NCI-H2081 (cell line): Measurements from ENCODE around the gene GRK3.
"Not testable (repeated sequence)": the region's sequence is repeated elsewhere in the genome, so short reads cannot be mapped to it uniquely, and the experiment has no call there.

Experiments
- DNase-seq, 2 experiments: peaks; one replicate each; lab custom pipeline; 2025; lab: John Stamatoyannopoulos, UW

GRK3 gene

DNA sequence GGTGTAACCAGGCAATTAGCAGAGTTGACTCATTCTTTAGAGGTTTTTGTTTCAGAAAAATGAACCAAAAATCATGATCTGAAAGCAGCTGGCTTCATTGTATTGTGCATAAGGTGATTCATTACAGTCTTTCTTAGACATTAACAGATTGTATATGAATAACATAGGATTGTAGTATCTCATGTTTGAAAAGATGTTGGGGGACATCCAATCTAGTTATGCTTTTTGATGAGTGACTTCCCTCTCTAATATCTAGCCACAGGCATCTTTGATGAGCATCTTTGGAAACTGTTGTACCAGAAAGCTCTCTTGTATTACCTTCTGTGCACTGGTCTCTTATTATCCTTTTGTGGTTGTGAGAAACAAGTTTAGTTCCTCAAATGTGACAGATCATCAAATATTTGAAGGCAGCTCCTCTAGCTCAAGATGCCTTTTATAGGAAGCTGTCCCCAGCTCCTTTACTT, 8.3 kb downstream of the GRK3 start:
- no peak for DNase-seq

DNA sequence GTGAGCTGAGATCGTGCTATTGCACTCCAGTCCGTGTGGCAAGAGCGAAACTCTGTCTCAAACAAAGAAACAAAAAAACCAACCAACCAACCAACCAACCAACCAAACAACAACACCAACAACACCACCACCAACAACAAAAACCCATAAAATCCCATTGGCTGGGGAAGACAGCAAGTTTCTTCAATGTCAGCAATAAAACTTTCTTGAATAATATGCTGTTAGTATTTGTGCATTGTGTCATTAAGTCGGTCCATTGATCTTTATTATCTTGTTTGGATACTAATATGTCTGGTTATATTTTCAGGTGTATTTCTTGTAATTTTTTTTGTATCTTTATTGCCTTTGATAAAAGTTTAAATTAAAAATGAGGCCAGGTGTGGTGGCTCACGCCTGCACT, 9.4 kb downstream of the GRK3 start:
- DNase-seq = no peak

DNA sequence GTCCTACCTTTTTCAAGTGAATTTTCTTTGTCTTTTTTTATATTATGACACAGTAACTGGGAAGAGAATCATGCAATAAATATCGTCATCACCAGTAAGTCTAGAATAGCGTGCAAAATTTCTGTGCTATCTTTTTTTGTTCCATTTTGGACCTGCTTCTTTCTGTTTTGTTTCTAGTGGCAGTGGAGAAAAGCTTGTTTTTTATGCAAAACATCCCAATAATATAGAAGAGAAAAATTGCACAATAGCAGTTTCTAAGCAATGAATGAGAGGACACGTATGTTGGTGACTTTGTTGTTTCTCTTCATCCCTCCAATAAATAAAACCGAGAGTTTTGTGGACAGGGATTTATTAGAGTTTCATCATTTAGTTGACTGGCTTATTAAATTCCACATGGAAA, 10.3 kb downstream of the GRK3 start:
- DNase-seq = no peak

DNA sequence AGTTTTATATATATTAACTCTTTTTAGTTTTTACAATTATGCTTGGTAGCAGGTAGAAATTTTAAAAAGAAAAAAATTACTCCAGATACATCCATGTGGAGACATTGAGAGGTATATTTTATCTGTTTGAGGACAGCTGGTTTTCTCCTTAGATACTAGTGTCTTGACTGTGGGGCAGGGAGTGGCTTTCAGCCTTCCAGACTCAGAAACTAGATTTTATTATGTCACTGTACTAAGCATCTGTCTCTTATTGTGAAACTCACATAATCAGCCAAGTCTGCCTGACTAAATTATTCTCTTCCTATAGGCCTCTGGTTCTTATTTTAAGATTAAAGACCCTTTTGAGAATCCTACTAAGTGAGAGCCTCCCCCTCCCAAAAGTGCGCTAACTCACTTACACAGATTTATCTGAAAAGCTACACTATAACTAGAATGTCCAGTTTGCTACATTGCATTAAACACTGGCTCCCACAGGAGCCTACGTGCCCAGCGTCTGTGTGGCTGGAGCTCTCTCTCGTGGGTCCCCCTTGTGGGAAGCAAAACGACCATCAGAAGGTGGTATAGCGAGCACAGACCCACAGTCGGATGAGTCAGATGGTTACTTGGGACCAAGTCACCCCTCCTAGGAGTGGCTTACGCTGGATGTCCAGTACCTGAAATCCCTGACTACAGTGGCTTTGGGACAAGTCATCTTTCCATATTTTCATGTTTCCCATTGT, 11.4 kb downstream of the GRK3 start:
- not testable (repeated sequence) for DNase-seq

DNA sequence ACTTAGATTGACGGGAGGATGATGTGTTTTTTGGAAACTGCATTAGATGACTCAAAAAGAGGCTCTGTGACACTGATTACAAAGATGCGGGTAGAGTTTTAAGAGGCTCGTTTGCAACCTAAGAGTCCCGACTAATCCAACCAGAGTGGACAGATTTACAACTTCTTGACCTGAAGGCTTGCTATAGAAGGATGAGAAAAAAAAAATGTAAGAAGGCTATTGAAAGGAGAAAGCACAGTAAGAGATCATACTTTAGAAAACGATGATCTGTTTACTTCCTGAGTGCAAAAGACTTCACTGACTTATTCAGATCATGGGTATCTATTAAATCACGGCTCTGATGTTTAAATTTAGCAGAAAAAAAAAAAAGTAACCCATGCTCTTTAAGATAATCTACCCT, 17.0 kb downstream of the GRK3 start:
- not testable (repeated sequence) for DNase-seq

DNA sequence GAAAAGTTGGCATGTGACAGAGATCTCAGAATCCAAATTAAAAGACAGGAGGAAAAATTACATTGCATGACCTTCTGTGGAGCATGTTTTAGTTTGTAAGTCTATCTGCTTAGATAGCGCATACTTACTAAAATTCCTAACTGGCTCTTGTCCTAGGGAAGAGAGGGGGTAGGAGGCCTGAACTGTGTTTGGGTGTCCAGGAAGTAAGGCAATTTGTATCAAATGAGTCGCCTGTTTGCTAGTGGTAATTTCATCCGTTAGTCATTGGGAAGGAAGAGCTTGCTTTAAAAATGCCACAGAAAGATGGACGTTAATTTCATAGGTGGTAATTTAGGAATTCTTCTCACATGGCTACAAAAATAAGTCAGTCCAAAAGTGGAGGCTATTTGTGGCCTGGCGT, 18.5 kb downstream of the GRK3 start:
- DNase-seq = no peak

DNA sequence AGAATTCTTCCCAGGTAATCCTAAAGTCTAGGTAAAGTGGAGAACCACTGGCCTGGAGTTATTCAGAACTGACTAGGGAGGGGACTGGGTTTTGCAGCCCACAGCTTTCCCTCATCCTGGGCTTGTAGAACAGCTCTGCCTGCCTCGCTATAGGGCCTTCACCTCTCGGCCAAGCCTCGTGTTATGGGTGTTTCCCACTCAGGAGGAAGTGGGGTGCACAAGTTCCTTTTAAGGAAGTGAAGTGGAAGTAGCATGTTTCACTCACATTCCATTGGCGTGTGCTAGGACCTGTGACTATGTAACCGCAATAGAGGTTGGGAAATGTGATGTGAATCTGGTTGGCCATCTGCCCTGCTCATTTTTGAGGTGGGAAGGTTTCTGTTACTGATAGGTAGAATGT, 20.5 kb downstream of the GRK3 start:
- DNase-seq = not testable (repeated sequence)

DNA sequence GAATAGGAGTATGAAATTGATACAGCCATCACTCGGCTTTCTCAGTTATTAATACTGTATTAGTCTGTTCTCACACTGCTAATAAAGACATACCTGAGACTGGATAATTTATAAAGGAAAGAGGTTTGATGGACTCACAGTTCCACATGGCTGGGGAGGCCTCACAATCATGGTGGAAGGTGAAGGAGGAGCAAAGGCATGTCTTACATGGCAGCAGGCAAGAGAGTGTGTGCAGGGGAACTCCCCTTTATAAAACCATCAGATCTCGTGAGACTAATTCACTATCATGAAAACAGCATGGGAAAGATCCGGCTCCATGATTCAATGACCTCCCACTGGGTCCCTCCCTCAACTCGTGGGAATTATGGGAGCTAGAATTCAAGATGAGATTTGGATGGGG, 25.2 kb downstream of the GRK3 start:
- not testable (repeated sequence) for DNase-seq

DNA sequence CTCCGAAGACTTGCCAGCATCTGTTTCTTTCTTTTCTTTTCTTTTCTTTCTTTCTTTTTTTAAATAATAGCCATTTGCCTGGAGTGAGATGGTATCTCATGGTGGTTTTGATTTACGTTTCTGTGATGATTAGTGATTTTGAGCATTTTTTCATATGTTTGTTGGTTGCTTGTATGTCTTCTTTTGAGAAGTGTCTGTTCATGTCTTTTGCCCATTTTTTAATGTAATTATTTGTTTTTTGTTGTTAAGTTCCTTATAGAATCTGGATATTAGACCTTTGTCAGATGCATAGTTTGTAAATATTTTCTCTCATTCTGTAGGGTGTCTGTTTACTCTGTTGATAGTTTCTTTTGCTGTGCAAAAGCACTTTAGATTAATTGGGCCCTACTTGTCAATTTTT, 28.8 kb downstream of the GRK3 start:
- not testable (repeated sequence) for DNase-seq

DNA sequence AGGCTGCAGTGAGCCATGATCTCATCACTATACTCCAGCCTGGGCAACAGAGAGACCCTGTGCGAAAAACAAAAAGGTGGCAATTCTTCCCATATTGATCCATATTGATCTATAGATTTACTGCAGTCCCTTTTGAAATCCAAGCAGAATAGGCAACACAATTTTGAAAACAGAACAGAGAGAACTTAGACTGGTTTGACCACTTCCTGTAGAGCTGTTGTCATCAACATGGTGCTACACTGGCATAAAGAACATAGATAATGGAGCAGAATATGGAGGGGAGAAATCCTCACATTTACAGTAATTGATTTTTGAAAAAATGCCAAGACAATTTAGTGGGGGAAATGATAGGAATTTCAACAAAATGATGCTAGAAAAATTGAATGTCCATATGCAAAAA, 34.1 kb downstream of the GRK3 start:
- no peak for DNase-seq

DNA sequence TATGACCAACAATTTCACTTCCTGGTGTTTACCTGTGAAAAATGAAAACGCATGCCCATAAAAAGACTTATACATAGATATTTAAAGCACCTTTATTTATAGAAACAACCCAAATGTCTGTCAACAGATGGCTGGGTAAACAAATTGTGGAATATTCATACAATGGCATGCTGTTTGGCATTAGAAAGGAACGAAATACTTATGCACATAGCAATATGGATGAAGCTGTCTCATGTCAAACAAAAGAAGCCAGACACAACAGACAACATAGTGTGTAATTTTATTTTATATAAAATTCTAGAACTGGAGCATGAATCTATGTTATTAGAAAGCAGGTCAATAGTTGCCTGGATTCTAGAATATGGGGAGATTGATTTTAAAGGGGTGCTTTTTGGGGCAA, 38.0 kb downstream of the GRK3 start:
- no peak for DNase-seq

DNA sequence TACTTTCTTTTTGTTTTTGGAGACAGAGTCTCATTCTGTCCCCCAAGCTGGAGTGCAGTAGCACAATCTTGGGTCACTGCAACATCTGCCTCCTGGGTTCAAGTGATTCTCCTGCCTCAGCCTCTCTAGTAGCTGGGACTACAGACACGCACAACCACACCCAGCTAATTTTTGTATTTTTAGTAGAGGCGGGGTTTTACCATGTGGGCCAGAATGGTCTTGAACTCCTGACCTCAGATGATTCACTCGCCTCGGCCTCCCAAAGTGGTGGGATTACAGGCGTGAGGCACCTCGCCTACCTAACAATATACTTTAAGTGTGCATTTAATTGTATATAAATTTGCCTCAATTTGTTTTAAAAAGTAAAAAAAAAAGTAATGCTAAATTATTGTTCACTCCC, 38.4 kb downstream of the GRK3 start:
- DNase-seq = no peak

DNA sequence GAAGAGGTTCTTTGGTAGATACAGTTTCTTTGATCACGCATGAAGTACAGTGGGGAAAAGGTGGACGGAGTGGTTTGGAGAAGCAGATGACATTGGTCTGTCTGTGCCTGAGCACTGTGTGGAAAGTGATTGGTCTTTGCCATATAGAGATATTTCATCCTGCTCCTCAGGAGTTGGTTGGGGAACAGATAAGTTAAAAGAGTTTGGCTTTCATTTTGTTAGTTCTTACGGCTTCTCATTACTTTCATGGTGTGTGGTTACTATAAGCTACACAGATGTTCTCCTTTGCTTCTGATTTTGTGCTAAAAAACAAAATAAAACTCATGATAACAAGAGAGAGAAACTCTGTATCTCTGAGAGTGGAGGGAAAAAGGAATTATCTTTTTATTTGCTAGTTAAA, 40.7 kb downstream of the GRK3 start:
- not testable (repeated sequence) for DNase-seq

DNA sequence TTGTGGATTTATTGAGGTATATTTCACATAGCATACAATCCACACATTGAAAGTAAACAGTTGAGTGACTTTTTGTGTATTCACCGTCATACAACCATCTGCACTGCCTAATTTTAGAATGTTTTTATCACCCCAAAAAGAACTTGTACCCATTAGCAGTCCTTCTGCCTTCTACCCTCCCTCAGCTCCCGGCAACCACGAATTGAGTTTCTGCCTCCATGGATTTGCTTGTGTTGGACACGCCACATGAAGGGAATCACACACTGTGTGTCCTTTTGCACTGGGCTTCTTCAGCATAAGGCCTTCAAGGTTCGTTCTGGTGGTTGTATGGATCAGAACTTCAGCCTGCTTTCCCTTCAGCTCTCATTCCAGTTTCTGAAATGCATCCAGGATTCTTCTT, 41.1 kb downstream of the GRK3 start:
- not testable (repeated sequence) for DNase-seq

DNA sequence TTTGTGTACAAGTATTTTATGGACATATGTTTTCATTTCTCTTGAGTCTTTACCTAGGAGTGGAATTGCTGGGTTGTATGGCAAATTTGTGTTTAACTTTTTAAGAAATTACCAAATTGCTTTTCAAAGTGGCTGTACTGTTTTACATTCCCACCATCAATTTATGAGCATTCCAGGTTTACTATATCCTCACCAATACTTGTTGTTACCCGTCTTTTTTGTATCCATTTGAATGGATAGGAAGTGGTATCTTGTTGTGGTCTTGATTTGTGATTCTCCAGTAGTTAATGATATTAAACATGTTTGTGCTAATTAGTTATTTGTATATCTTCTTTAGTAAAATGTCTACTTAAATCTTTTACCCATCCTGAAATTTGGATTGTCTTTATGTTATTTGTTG, 46.8 kb downstream of the GRK3 start:
- DNase-seq = not testable (repeated sequence)

DNA sequence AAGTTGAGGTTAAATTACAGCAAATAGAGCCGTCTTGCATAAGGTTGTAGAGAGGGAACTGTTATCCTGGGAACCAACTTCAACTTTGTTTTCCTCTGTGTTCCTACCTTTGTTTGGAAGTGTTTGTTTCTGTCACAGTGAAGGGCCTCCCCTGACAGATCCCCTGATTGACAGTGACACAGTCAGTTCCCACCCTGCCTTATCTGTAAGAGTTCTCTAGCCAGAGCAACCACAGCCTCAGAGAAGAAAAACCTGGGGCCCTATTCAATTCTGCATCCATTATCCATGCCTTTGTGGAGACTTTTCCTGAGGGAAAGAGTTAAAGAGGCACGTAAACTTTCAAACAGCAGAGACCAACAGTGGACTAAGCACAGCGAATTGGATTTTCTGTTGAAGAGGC, 48.7 kb downstream of the GRK3 start:
- DNase-seq = not testable (repeated sequence)

DNA sequence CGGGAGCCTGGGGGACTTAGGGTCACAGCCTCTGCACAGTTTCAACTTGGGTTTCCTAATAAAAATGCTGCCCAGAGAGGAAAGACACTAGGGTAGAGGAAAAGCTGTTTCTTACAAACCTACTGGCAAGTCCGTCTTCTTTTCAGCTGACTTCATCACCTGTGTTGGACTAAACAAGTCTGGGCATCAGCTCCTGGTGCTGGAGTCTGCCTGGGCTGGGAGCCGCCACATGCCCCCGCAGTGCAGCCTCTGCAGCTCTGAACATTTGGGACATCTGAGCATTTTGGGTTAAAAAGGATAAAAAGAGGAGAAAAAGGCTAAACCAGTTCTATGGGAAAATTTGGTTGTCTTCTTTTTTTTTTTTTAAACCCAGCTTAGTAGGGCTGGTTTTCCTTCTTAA, 49.1 kb downstream of the GRK3 start:
- DNase-seq = not testable (repeated sequence)

DNA sequence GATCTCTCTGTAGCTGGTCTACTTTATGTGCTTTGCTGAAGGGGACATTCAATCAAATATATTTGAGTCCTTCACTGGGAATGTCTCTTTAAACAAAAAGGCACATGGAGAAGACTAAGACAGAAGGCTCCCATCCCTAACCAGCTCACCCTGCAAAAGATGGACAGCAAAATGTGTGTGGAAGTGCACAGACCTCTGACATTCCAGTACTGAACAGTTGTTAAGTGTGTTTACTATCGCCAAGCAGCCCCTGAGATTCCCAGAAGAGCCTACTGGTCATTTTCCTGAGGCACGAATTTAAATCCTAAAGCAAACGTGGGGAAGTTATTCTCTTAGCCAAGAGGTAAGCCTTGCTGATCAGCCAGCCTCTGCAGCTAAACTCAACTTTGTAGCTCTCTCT, 50.3 kb downstream of the GRK3 start:
- not testable (repeated sequence) for DNase-seq

DNA sequence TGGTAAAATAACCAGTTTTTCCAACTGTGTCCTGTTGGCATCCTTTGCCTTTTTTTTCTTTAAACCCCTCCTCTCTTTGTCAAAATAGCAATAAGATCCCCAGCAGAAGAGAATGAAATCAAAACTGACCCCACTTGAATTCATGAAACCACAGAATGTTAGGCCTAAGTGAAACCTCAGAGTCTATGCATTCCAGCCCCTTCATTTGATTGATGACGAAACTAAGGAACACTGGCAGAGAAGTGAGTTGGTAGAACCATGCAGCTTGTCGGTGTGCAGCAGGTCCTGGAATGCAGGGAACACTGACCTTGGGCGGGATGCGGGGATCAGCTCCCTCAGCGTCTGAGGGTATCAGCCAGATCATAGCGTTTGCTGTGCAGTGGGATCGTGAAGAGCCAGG, 57.5 kb downstream of the GRK3 start:
- no peak for DNase-seq

DNA sequence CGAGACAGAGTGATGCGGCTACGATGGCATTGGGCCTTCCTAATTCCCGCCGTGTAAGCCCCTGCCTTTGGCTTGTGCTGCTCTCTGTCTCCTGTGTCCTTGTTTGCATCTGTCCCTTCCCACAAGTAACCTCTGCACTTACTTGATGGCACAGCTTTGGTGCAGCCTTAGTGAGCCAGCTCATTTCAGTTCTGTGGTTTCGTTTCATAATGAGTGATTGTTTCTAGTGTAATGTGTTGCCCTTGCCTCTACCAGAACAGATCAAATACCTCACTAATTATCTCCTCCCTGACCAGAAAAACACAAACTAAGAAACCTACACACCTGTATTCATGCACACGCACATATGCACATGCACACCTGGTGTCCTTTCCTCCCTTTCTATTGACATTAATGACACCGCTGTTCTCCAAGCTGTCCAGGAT, 58.8 kb downstream of the GRK3 start:
- DNase-seq = no peak

DNA sequence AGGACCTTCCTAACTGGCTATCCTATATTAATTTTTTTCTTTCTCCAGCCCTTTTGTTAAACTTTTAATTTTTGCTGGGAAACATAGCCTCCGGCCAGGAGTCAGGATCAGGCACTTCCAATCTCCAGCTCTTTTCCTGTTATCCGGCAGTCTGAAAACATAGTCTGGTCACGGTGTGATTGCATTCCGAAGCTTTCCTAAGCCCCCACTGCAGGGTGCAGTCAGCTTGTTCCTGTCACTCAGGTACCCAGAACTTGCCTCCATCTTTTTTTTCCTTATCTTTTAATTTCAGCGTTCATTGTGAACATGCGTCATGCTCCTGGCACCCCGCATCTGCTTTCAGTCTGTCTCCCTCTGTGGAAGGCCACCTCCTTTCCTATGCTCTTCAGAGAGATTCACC, 59.4 kb downstream of the GRK3 start:
- DNase-seq = no peak

DNA sequence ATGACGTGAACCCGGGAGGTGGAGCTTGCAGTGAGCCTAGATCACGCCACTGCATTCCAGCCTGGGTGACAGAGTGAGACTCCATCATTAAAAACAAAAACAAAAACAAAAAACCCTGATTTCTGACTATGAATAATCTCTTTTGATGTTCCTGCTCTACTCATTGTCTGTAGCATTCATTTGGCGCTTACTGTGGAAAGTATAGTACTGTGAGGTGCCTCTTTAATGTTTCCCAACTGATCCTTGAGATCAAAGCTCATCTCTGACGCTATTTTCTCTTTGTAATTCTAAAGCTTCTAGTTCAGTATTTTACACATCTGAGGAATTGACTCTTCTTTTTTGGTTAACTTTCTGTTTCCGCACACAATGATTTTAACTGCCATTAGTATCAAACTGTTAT, 60.0 kb downstream of the GRK3 start:
- no peak for DNase-seq

DNA sequence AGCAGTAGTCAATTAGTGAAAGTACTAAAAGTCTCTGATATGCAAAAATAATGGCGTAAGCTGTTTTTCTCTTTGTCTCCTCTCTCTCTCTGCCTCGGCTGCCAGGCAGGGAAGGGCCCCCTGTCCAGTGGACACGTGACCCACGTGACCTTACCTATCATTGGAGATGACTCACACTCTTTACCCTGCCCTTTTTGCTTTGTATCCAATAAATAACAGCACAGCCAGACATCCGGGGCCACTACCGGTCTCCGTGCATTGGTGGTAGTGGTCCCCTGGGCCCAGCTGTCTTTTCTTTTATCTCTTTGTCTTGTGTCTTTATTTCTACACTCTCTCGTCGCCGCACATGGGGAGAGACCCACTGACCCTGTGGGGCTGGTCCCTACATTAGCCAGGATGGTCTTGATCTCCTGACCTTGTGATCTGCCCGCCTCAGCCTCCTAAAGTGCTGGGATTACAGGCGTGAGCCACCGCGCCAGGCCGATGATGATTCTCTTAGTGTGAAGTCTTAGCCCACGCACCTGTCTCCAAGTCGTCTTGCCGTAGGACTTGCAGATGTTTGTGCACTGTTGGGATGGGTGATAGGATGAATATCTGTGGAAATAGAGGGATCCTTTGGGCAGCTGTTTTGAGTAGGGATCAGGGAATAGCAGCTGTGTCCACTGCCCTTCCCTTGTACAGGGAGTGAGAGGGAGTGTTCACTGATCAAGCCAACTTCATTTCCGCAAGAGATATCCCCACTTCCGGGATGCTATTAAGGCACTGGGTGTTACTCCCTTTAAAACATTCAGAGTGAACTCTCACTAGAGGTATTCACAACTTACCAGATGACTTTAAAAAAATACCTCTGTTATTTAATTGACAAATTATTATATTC, 61.5 kb downstream of the GRK3 start:
- not testable (repeated sequence) for DNase-seq
